Measurements from ENCODE around the gene GFRA3.

Gene GFRA3

GRCh38 chr5:138246334-138246733, 28.1 kb downstream of the GFRA3 start:
- DNase-seq = no peak

- no peak for DNase-seq
These were observed 28.7 kb downstream of the GFRA3 start for GRCh38 chr5:138245717-138246116.

- no peak for DNase-seq
These were observed 30.6 kb downstream of the GFRA3 start for GRCh38 chr5:138243794-138244193.

- DNase-seq = no peak
These were observed 32.5 kb downstream of the GFRA3 start for GRCh38 chr5:138241688-138242571.

GRCh38 chr5:138240650-138241385, 33.6 kb downstream of the GFRA3 start:
- no peak for DNase-seq

GRCh38 chr5:138238034-138238433, 36.4 kb downstream of the GFRA3 start:
- no peak for DNase-seq

GRCh38 chr5:138234651-138235050, 39.8 kb downstream of the GFRA3 start:
- DNase-seq = no peak

- DNase-seq = no peak
These were observed 41.1 kb downstream of the GFRA3 start for GRCh38 chr5:138233280-138233679.

- no peak for DNase-seq
These were observed 43.3 kb downstream of the GFRA3 start for GRCh38 chr5:138230981-138231589.

- DNase-seq = no peak
These were observed 44.2 kb downstream of the GFRA3 start for GRCh38 chr5:138230261-138230660.

- no peak for DNase-seq
These were observed 45.0 kb downstream of the GFRA3 start for GRCh38 chr5:138229387-138229786.

GRCh38 chr5:138226910-138227309, 47.5 kb downstream of the GFRA3 start:
- DNase-seq = no peak

- DNase-seq = no peak
These were observed 49.7 kb downstream of the GFRA3 start for GRCh38 chr5:138224712-138225111.

GRCh38 chr5:138223532-138223931, 50.9 kb downstream of the GFRA3 start:
- DNase-seq = no peak

- no peak for DNase-seq
These were observed 57.6 kb downstream of the GFRA3 start for GRCh38 chr5:138216799-138217198.

- peak; percentile 80 for DNase-seq
These were observed 61.0 kb downstream of the GFRA3 start, which contains the start of gene CDC23 for GRCh38 chr5:138213161-138214029. TSS of gene CDC23 (minus strand) at chr5:138213323. CDS start at chr5:138213312, 11 bp downstream.

GRCh38 chr5:138212828-138213160, 61.6 kb downstream of the GFRA3 start:
- DNase-seq = no peak

GRCh38 chr5:138210985-138211384, 63.4 kb downstream of the GFRA3 start:
- no peak for DNase-seq
